Activated CD4-positive, alpha-beta T cell treated with anti-CD3 and anti-CD28 coated beads, Interleukin-2, amount 50 U/mL, for 16 hours (primary cell): ENCODE results near the gene LPAR6.
"Not testable (repeated sequence)": the region's sequence is repeated elsewhere in the genome, so short reads cannot be mapped to it uniquely, and the experiment has no call there.

Experiments
- DNase-seq: peaks from one replicate; pipeline ENCODE4 v3.0.0-alpha.2; 2020

The LPAR6 gene

GRCh38 chr13:48412881-48413351 lies at the start of gene LPAR6:
TSS of gene LPAR6 (minus strand) at chr13:48413113. CDS start at chr13:48412423, 690 bp downstream.
- DNase-seq = peak; percentile 58

- no peak for DNase-seq
Observed at GRCh38 chr13:48457578-48458242, 44.8 kb upstream of the LPAR6 start.

GRCh38 chr13:48456546-48456945 lies 43.6 kb upstream of the LPAR6 start:
- DNase-seq = no peak

- DNase-seq = not testable (repeated sequence)
Observed at GRCh38 chr13:48451196-48451595, 38.3 kb upstream of the LPAR6 start.

- no peak for DNase-seq
Observed at GRCh38 chr13:48449656-48450055, 36.7 kb upstream of the LPAR6 start.

- no peak for DNase-seq
Observed at GRCh38 chr13:48448959-48449614, 36.2 kb upstream of the LPAR6 start.

- DNase-seq = no peak
Observed at GRCh38 chr13:48448285-48448958, 35.5 kb upstream of the LPAR6 start.

GRCh38 chr13:48446464-48446863 lies 33.6 kb upstream of the LPAR6 start:
- DNase-seq = no peak

- DNase-seq = peak; percentile 33
Observed at GRCh38 chr13:48443442-48444208, 30.7 kb upstream of the LPAR6 start.

- no peak for DNase-seq
Observed at GRCh38 chr13:48437371-48437770, 24.5 kb upstream of the LPAR6 start.

- no peak for DNase-seq
Observed at GRCh38 chr13:48436661-48437288, 23.9 kb upstream of the LPAR6 start.

- DNase-seq = no peak
Observed at GRCh38 chr13:48434200-48434599, 21.3 kb upstream of the LPAR6 start.

GRCh38 chr13:48431987-48432615 lies 19.2 kb upstream of the LPAR6 start:
- no peak for DNase-seq

GRCh38 chr13:48431431-48431830 lies 18.5 kb upstream of the LPAR6 start:
- DNase-seq = no peak

- DNase-seq = no peak
Observed at GRCh38 chr13:48429886-48430285, 17.0 kb upstream of the LPAR6 start.

GRCh38 chr13:48429036-48429435 lies 16.1 kb upstream of the LPAR6 start:
- DNase-seq = no peak

GRCh38 chr13:48426755-48427298 lies 13.9 kb upstream of the LPAR6 start:
- DNase-seq = not testable (repeated sequence)

- no peak for DNase-seq
Observed at GRCh38 chr13:48426052-48426451, 13.1 kb upstream of the LPAR6 start.

GRCh38 chr13:48424212-48424611 lies 11.3 kb upstream of the LPAR6 start:
- no peak for DNase-seq

- not testable (repeated sequence) for DNase-seq
Observed at GRCh38 chr13:48422003-48422402, 9.1 kb upstream of the LPAR6 start.

- DNase-seq = no peak
Observed at GRCh38 chr13:48415516-48415915, 2.6 kb upstream of the LPAR6 start.

GRCh38 chr13:48414501-48414900 lies 1.6 kb upstream of the LPAR6 start:
- DNase-seq = no peak
